ENCODE data around the gene CST9.

- TF ChIP-seq, protein P1, sequence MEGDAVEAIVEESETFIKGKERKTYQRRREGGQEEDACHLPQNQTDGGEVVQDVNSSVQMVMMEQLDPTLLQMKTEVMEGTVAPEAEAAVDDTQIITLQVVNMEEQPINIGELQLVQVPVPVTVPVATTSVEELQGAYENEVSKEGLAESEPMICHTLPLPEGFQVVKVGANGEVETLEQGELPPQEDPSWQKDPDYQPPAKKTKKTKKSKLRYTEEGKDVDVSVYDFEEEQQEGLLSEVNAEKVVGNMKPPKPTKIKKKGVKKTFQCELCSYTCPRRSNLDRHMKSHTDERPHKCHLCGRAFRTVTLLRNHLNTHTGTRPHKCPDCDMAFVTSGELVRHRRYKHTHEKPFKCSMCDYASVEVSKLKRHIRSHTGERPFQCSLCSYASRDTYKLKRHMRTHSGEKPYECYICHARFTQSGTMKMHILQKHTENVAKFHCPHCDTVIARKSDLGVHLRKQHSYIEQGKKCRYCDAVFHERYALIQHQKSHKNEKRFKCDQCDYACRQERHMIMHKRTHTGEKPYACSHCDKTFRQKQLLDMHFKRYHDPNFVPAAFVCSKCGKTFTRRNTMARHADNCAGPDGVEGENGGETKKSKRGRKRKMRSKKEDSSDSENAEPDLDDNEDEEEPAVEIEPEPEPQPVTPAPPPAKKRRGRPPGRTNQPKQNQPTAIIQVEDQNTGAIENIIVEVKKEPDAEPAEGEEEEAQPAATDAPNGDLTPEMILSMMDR (IDR thresholded peaks at IDR 0.05): no peak
- TF ChIP-seq EP300 (IDR thresholded peaks at IDR 0.05): no peak
These were observed 31.8 kb upstream of the CST9 start, which contains the start of gene CST3 for GRCh38 chr20:23637282-23638221.

Data from ovary (tissue), 3 donors.